PC-9 (cell line): ENCODE results near the gene EIF4EBP3.

Source experiments
- EZH2 ChIP-seq: fragments of 200-600 bp; sonication (generic); IDR thresholded peaks from 2 replicates; pipeline ENCODE4 v1.8.0; 2017; ENCODE audit warnings: antibody characterized with exemption, low read depth
- TF ChIP-seq, protein P1 (sequence below): fragments of 200-600 bp; sonication (generic); conservative IDR thresholded peaks from 2 replicates; pipeline ENCODE4 v1.6.1; 2017; ENCODE audit warnings: mixed run types, antibody characterized with exemption, mild to moderate bottlenecking, moderate library complexity

- TF ChIP-seq, protein P1, sequence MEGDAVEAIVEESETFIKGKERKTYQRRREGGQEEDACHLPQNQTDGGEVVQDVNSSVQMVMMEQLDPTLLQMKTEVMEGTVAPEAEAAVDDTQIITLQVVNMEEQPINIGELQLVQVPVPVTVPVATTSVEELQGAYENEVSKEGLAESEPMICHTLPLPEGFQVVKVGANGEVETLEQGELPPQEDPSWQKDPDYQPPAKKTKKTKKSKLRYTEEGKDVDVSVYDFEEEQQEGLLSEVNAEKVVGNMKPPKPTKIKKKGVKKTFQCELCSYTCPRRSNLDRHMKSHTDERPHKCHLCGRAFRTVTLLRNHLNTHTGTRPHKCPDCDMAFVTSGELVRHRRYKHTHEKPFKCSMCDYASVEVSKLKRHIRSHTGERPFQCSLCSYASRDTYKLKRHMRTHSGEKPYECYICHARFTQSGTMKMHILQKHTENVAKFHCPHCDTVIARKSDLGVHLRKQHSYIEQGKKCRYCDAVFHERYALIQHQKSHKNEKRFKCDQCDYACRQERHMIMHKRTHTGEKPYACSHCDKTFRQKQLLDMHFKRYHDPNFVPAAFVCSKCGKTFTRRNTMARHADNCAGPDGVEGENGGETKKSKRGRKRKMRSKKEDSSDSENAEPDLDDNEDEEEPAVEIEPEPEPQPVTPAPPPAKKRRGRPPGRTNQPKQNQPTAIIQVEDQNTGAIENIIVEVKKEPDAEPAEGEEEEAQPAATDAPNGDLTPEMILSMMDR: no peak
- no peak for TF ChIP-seq EZH2
Observed at GRCh38 chr5:140566665-140567064, 19.2 kb downstream of the EIF4EBP3 start.
